HFFc6 (cell line): ENCODE results near the gene RHOBTB3. TPM values are rescaled to one million over a fixed set of nuclear protein-coding genes. Genes with fewer than 3 reads are reported as not detected.
A peak's percentile ranks its signal among the peaks of the same experiment; 100 is the strongest.

Source experiments
- DNase-seq: peaks from one replicate; pipeline ENCODE4 v3.0.0-alpha.2; 2018
- H3K27ac Mint-ChIP-seq: 2 replicates; pipeline ENCODE4 v1.8.0; 2020; ENCODE audit warnings: mild to moderate bottlenecking, mixed read lengths
- H3K27me3 Mint-ChIP-seq: 2 replicates; pipeline ENCODE4 v1.8.0; 2021; ENCODE audit warnings: mild to moderate bottlenecking, moderate library complexity, mixed read lengths; ENCODE audit not compliant: insufficient read depth
- H3K36me3 Mint-ChIP-seq: 2 replicates; pipeline ENCODE4 v1.8.0; 2021; ENCODE audit warnings: low read depth, mixed read lengths
- H3K4me1 Mint-ChIP-seq: 2 replicates; pipeline ENCODE4 v1.8.0; 2020; ENCODE audit warnings: low read depth, mixed read lengths
- H3K4me3 Mint-ChIP-seq: 2 replicates; pipeline ENCODE4 v1.8.0; 2020; ENCODE audit warnings: mild to moderate bottlenecking, moderate library complexity, mixed read lengths
- H3K9me3 Mint-ChIP-seq: 2 replicates; pipeline ENCODE4 v1.8.0; 2020; ENCODE audit warnings: mild to moderate bottlenecking, mixed read lengths
- CTCF ChIP-seq: fragments of 200-600 bp; sonication (generic); IDR thresholded peaks from 2 replicates; pipeline ENCODE4 v1.5.0; 2021; ENCODE audit warnings: antibody characterized with exemption, mild to moderate bottlenecking
- total RNA-seq, 6 experiments: library from RNA; stranded (reverse); fragmentation: NEBNext Ultra II Directional; extraction: Animal tissue kit (Norgen Biotek cat#: 25700); gene quantifications; 2 replicates in 1 of 6; 3 replicates in 5 of 6; pipeline ENCODE4 v1.2.3, GENCODE V29; 2021

The RHOBTB3 gene
- total RNA-seq, 6 experiments from 2014 or later, result 110 to 184 (median 160) TPM

GRCh38 chr5:95779611-95780010 lies 48.5 kb downstream of the RHOBTB3 start:
- Mint-ChIP-seq H3K9me3 (no peaks in the 10 kb centered on the region), H3K4me3 (no peak overlapping the region; the same call in 1 of the 2 replicates), H3K27ac (peak overlapping the region; percentile 73), H3K27me3 (no peaks in the 10 kb centered on the region), H3K4me1 (peaks cover 47% of the 10 kb centered on the region), H3K36me3 (peaks cover 53% of the 10 kb centered on the region)
- DNase-seq, result no peak
- TF ChIP-seq CTCF, result no peak

- H3K4me3 Mint-ChIP-seq, result no peak overlapping the region
- no peaks in the 10 kb centered on the region for H3K27me3 Mint-ChIP-seq
- no peak for TF ChIP-seq CTCF
- no peaks in the 10 kb centered on the region for H3K9me3 Mint-ChIP-seq
- H3K4me1 Mint-ChIP-seq, result peaks cover 56% of the 10 kb centered on the region
- no peak for DNase-seq
- H3K27ac Mint-ChIP-seq, result peak overlapping the region; percentile 73
- peaks cover 63% of the 10 kb centered on the region for H3K36me3 Mint-ChIP-seq
These were observed 49.5 kb downstream of the RHOBTB3 start for GRCh38 chr5:95780597-95780996.

- H3K36me3 Mint-ChIP-seq, result peaks cover 68% of the 10 kb centered on the region
- H3K4me1 Mint-ChIP-seq, result peaks cover 62% of the 10 kb centered on the region
- H3K9me3 Mint-ChIP-seq, result no peaks in the 10 kb centered on the region
- no peak overlapping the region; the same call in 1 of the 2 replicates for H3K4me3 Mint-ChIP-seq
- DNase-seq, result peak; percentile 81
- TF ChIP-seq CTCF, result peak; percentile 94
- H3K27me3 Mint-ChIP-seq, result no peaks in the 10 kb centered on the region
- peak overlapping the region; percentile 73 for H3K27ac Mint-ChIP-seq
These were observed 50.0 kb downstream of the RHOBTB3 start for GRCh38 chr5:95781101-95781583.

GRCh38 chr5:95782181-95782580 lies 51.0 kb downstream of the RHOBTB3 start:
- no peak for DNase-seq
- H3K36me3 Mint-ChIP-seq, result peaks cover 64% of the 10 kb centered on the region
- H3K4me3 Mint-ChIP-seq, result no peak overlapping the region
- no peaks in the 10 kb centered on the region for H3K27me3 Mint-ChIP-seq
- H3K27ac Mint-ChIP-seq, result peak overlapping the region; percentile 59
- no peak for TF ChIP-seq CTCF
- no peaks in the 10 kb centered on the region for H3K9me3 Mint-ChIP-seq
- peaks cover 72% of the 10 kb centered on the region for H3K4me1 Mint-ChIP-seq

GRCh38 chr5:95783661-95784060 lies 52.5 kb downstream of the RHOBTB3 start:
- Mint-ChIP-seq H3K27ac (no peak overlapping the region), H3K36me3 (peaks cover 61% of the 10 kb centered on the region), H3K9me3 (no peaks in the 10 kb centered on the region), H3K27me3 (no peaks in the 10 kb centered on the region), H3K4me1 (peaks cover 78% of the 10 kb centered on the region), H3K4me3 (no peak overlapping the region)
- no peak for TF ChIP-seq CTCF
- no peak for DNase-seq
